SK-N-DZ (cell line): Measurements from ENCODE around the gene SPATA24.
"Not testable (repeated sequence)": the region's sequence is repeated elsewhere in the genome, so short reads cannot be mapped to it uniquely, and the experiment has no call there.

Source experiments
- DNase-seq: peaks from one replicate; pipeline ENCODE4 v3.0.0-alpha.2; 2015; ENCODE audit warnings: low spot score

SPATA24 gene

GRCh38 chr5:139417214-139417613 lies 13.3 kb upstream of the SPATA24 start:
- DNase-seq, result no peak

GRCh38 chr5:139416651-139417050 lies 12.8 kb upstream of the SPATA24 start:
- no peak for DNase-seq

DNA sequence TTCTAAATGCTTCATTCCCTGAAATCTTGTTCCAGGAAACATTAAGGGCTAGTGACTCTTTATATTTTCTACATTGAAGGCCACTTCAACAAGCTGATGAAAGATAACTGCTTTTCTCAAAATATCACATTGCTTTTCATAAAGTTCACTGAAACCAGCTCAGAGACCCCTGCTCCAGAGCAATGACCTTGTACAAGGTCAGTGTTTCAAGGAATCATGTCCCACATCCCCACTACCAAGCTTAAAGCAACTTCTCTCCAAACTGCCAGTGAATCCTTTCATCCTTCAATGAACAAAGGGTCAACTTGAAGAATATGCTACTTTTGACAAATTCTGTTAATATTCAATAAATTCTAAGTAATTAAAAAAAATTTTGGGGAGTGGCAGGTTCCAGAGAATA lies 12.0 kb upstream of the SPATA24 start:
- no peak for DNase-seq

GRCh38 chr5:139415221-139415861 lies 11.5 kb upstream of the SPATA24 start:
- DNase-seq, result no peak

- DNase-seq, result no peak
Measured at GRCh38 chr5:139414581-139415130, 10.8 kb upstream of the SPATA24 start.

GRCh38 chr5:139413963-139414362 lies 10.1 kb upstream of the SPATA24 start:
- no peak for DNase-seq

- DNase-seq, result no peak
Measured at GRCh38 chr5:139413153-139413552, 9.3 kb upstream of the SPATA24 start.

GRCh38 chr5:139410993-139411828 lies 7.3 kb upstream of the SPATA24 start:
- DNase-seq, result no peak

DNA sequence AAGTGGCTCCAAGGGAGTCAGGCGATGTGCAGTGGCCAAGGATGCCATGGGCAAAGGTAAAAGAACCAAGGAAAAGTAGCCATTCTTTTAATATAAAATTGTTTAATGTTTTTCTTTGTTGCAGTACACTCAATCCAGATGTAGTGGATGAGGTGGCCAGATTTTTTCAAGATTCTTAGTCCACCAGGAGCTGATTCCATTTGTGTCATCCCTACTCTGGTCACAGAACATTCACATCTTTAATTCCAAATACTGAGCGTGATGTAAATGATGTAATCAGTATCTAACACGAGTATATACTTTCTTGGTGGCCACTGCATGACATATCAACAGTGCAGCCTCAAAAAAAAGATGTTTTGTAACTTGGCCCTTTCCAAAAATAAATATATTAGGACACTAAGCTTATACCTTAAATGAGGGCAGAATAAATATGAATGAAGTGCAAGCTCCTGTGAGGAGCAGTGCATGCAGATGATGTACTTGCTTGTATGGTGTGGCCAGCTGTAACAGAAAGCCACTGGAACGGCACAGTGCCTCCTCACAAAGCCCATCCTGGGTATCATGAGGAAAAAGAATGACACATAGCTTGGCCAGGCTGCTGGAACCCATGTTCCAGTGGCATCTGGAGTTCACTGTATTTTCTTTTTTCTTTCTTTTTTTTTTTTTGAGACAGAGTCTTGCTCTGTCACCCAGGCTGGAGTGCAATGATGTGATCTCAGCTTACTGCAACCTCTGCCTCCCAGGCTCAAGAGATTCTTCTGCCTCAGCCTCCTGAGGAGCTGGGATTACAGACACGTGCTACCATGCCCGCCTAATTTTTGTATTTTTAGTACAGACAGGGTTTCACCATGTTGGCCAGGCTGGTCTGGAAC lies 6.5 kb upstream of the SPATA24 start:
- DNase-seq, result no peak

DNA sequence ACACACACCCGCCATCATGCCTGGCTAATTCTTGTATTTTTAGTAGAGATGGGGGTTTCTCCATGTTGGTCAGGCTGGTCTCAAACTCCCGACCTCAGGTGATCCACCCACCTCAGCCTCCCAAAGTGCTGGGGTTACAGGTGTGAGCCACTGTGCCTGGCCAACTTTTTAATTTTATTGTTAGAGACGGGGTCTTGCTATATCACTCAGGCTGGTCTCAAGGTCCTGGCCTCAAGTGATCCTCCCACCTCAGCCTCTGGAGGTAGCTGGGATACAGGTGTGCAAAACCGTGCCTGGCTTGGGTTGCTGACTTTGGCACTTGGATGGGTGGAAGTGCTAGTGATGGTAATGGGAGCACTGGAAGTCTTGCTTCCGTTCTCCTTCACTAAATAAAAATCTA lies 5.2 kb upstream of the SPATA24 start:
- DNase-seq, result not testable (repeated sequence)

DNA sequence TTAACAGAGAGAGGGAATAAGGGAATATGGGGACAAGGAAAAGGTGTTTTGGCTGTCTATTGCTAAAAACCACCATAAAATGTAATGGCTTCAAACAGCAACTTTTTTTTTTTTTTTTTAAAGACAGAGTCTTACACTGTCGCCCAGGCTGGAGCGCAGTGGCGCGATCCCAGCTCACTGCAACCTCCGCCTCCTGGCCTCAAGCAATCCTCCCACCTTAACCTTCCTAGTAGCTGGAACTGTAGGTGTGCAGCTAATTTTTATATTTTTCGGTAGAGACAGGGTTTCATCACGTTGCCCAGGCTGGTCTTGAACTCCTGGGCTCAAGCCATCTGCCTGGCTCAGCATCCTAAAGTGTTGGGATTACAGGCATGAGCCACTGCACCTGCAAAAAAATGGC lies 4.3 kb upstream of the SPATA24 start:
- no peak for DNase-seq

DNA sequence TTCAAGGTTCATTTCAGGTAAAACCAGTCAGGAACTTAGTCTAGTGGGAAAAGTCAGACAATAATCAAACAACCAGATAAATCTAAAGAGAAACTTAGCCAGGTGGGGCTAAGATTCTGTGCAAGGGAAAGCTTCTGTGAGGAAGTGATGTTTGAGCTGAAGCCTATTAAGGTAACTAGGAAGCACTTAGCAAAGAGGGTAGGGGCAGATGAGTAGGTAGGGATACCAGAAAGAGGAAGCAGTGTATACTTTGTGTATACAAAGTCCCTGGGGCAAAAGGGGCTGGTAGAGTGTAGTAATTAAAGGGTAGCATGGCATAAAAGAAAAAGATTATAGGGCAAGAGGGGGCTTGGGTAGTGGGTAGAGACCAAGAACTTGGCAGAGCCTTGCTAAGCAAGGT lies 3.6 kb upstream of the SPATA24 start:
- DNase-seq, result no peak

DNA sequence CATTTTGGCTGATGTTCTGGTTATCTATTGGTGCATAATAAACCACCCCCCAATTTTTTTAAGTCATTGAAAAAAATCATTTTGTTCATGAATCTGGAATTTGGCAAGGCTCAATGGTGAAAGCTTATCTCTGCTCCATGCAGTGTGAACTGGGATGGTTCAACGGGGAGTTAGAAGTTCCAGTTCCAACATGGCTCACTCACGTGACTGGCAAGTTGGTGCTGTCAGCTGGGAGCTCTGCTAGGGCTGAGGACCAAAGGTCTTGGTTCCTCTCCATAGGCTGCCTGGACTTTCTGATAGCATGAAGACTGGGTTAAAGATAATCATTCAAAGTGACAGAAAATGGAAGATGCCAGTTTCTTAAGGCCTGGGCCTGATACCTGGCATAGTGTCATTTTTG lies 3.1 kb upstream of the SPATA24 start:
- no peak for DNase-seq

DNA sequence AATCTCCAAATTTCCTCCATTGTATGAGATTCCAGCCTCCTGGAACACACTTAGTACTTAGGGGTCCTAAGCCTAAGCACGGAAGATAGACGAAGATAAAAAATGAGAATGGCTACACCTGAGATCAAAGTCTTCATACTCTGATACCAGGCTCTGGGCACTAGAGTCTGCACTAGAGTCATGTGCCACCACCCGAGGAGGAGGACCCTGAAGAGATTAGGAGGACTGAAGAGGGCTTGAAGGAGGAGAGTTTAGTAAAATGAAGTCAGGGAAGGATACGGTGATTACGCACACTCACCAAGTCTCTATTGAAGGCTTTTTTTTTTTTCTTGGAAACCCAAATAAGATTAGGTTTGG lies 573 bp upstream of the SPATA24 start:
- DNase-seq, result peak; percentile 33

DNA sequence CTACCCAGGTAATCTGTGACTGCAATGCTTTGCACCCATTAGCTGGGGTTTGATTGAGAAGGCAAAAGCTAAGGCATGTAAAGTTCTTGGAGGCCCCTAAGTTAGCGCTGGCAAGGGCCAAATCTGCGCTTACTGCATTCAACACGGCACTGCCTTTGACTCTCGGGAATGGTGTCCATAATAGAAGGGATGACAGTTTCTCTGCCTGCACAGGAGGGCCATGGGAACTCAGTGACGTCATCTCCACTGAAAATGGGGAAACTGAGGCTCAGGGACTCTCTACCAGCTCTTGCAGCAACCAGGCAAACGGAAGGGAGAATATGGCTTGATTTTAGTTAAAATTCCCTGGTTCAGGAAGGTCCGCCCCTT lies 487 bp downstream of the SPATA24 start:
- no peak for DNase-seq

DNA sequence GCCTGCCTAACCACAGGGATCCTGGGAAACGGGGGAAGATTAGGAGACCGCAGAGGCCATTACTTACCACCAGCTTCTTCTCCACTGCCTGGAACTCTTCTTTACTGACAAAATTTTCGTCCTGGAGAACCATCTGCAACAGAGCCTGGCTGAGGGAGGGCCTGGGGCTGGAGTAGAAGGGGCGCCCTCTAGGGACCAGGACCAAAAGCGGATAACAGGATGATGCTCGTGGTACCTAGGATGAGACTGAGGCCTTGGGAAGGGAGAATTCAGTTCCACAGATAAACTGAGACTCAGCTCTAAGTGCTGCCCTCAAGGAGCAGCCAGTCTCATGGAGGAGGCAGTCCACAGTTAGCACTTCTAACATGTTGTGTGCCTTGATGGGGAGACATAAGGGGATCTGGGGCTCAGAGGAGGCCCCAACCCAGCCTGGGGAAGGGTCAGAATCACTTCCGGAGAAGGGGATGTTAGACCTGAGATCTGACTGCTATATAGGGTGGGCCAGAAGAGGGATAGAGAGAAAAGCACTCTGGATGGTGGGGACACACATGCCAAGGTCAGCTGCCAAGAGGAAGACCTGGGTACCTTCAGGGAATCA lies 1.2 kb downstream of the SPATA24 start:
- peak; percentile 52 for DNase-seq

DNA sequence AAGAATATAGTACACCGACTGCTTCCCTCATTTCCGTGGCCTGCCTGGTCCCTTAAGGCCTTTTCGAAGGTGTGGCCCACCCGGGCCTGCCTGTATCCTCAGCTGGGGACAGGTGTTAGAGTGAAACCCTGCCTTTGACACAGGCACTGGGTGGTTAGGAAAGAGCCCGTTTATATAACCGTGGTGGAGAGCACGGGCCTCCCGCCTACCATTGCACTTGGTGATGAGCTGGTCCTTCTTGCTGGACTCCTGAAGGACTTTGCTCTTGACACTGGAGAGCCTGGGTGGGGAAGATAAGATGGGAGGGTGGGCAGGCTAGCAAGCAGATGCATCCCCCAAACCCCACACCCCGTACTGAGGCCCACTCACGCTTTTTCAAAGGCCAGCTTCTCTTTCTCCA lies 2.3 kb downstream of the SPATA24 start:
- no peak for DNase-seq

DNA sequence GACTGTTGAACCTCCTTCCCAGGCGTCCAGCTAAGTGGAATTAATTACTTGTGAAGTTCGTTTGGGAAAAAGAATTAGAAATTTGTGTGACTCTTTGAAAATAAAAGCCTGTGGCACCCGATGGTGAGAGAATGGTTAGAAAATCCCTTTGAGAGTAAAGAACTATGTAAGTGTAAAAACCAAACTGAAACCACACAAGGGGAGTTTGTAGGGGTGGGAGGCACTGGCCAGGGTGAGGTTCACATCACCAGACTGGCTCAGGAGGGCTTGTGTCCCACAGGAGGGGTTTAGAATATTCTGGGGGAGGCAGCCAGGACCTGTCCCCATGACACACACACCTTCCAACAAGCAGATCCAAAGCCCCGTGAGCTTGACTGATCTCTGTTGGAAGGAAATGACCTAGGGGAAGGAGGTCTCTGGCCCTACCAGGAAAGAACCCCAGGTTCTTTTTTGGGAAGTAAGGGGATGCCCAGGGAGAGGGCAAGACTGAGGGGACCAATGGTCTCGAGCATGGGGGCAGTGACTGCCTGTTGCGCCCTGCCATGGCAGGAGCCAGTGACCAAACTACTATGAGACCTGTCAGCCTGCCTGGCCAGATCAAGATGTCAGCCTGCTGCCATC lies 4.3 kb downstream of the SPATA24 start:
- DNase-seq, result no peak

GRCh38 chr5:139397921-139398320 lies 6.0 kb downstream of the SPATA24 start:
- no peak for DNase-seq

DNA sequence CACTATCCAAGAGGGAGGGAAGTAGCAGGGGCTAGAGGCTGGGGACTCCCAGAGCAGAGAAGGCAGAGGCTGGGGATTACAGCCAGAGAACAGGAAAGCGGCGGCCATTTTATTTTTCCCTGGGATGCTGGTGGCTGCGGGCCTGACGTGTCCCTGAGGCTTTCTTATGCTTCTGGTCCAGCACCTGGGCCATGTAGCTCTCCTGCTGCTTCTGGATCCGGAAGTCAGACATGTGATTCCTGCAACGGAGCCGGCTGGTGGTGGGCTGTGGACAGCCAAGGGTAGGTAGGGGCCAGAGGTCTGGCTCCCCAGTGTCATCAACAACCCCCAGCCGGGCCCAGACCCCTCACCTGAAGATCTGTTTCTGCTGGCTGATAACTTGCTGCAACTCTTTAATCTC lies 7.2 kb downstream of the SPATA24 start:
- DNase-seq, result no peak
